LNCAP (cell line): ENCODE data around the gene CLIP3.

ENCODE experiments used
- CTCF ChIP-seq: fragments of 450-650 bp; IDR thresholded peaks from 2 replicates; pipeline ENCODE4 v1.5.1; 2017; ENCODE audit warnings: mild to moderate bottlenecking

CLIP3 gene

GRCh38 chr19:36031308-36031707 is 1.4 kb downstream of the CLIP3 start:
- no peak for TF ChIP-seq CTCF

- TF ChIP-seq CTCF, result no peak
These were observed 2.2 kb downstream of the CLIP3 start for GRCh38 chr19:36030264-36031148.

- no peak for TF ChIP-seq CTCF
These were observed 4.2 kb downstream of the CLIP3 start for GRCh38 chr19:36028313-36029041.

- no peak for TF ChIP-seq CTCF
These were observed 5.0 kb downstream of the CLIP3 start for GRCh38 chr19:36027696-36028095.

GRCh38 chr19:36026091-36026876 is 6.4 kb downstream of the CLIP3 start:
- no peak for TF ChIP-seq CTCF

- no peak for TF ChIP-seq CTCF
These were observed 7.1 kb downstream of the CLIP3 start for GRCh38 chr19:36025541-36025940.

GRCh38 chr19:36023432-36023831 is 9.2 kb downstream of the CLIP3 start:
- no peak for TF ChIP-seq CTCF
